ENCODE results near the gene DGKD.

- no peak for TF ChIP-seq POLR2A (IDR thresholded peaks at IDR 0.05; ENCODE audit: low read depth, low read length)
- no peak for TF ChIP-seq POLR2AphosphoS5 (IDR thresholded peaks at IDR 0.05; ENCODE audit: low read depth, low read length)
- TF ChIP-seq TAF1 (IDR thresholded peaks at IDR 0.05; ENCODE audit: borderline replicate concordance, low read depth, low read length): no peak
Measured at GRCh38 chr2:233479616-233480489, 125.6 kb downstream of the DGKD start.

All from GM12892 (cell line).